Fibroblast of lung (primary cell): ENCODE results near the gene POLR1B. TPM values are rescaled to one million over a fixed set of nuclear protein-coding genes. Genes with fewer than 3 reads are reported as not detected.

ENCODE experiments used
- DNase-seq, 2 donors: peaks; one replicate each; pipeline versions ENCODE4 v3.0.0 to v3.0.0-alpha.2; 2010; ENCODE audit warnings: low read depth in 2 of 2
- H2AFZ ChIP-seq: 2 replicates; pipeline ENCODE4 v1.5.1; 2012; ENCODE audit warnings: low read length, control low read depth, inconsistent platforms
- H3K27ac ChIP-seq: 2 replicates; pipeline ENCODE4 v1.5.1; 2011; ENCODE audit warnings: low read length, control low read depth; ENCODE audit not compliant: insufficient read depth
- H3K27me3 ChIP-seq: 2 replicates; pipeline ENCODE4 v1.5.1; 2011; ENCODE audit warnings: mild to moderate bottlenecking, low read length; ENCODE audit not compliant: control insufficient read depth, insufficient read depth
- H3K36me3 ChIP-seq: 2 replicates; pipeline ENCODE4 v1.5.1; 2011; ENCODE audit warnings: low read length; ENCODE audit not compliant: control insufficient read depth, insufficient read depth
- H3K4me1 ChIP-seq: 2 replicates; pipeline ENCODE4 v1.5.1; 2011; ENCODE audit warnings: low read length; ENCODE audit not compliant: control insufficient read depth, insufficient read depth; ENCODE audit errors: extremely low read depth
- H3K4me2 ChIP-seq: 2 replicates; pipeline ENCODE4 v1.5.1; 2011; ENCODE audit warnings: low read length, control low read depth; ENCODE audit not compliant: insufficient read depth; ENCODE audit errors: extremely low read depth
- H3K4me3 ChIP-seq, 4 experiments: fragments of 200-600 bp in 1 of 4; sonication (generic) in 1 of 4; replicated peaks in 1 of 4; 2 replicates each; pipeline ENCODE4 v1.5.1; 2011 to 2016; ENCODE audit warnings: low read length in 4 of 4, low read depth in 3 of 4, mild to moderate bottlenecking in 3 of 4, control low read depth in 2 of 4, inconsistent platforms in 1 of 4, mixed read lengths in 1 of 4; ENCODE audit not compliant: insufficient read depth in 1 of 4; ENCODE audit errors: control extremely low read depth in 1 of 4
- H3K79me2 ChIP-seq: 2 replicates; pipeline ENCODE4 v1.5.1; 2012; ENCODE audit warnings: mild to moderate bottlenecking, low read length, inconsistent platforms; ENCODE audit not compliant: control insufficient read depth, insufficient read depth
- H3K9ac ChIP-seq: 2 replicates; pipeline ENCODE4 v1.5.1; 2011; ENCODE audit warnings: mild to moderate bottlenecking, low read length, control low read depth; ENCODE audit not compliant: insufficient read depth
- H3K9me3 ChIP-seq: 2 replicates; pipeline ENCODE4 v1.5.1; 2012; ENCODE audit warnings: low read depth, low read length; ENCODE audit not compliant: control insufficient read depth, insufficient read depth
- H4K20me1 ChIP-seq: 2 replicates; pipeline ENCODE4 v1.5.1; 2011; ENCODE audit warnings: low read length; ENCODE audit not compliant: control insufficient read depth, insufficient read depth; ENCODE audit errors: extremely low read depth
- CTCF ChIP-seq, 2 donors: IDR thresholded peaks in 1 of 2; conservative IDR thresholded peaks in 1 of 2; 1 replicate in 1 of 2; 2 replicates in 1 of 2; pipeline ENCODE4 v1.5.1; 2011 to 2012; ENCODE audit warnings: low read length in 2 of 2, control low read depth in 1 of 2, inconsistent platforms in 1 of 2, low read depth in 1 of 2, mild to moderate bottlenecking in 1 of 2
- EZH2 ChIP-seq: IDR thresholded peaks from 2 replicates; pipeline ENCODE4 v1.5.1; 2012; ENCODE audit warnings: low read length, control low read depth, mild to moderate bottlenecking; ENCODE audit errors: missing control alignments
- polyA plus RNA-seq, 2 donors: library from polyadenylated mRNA; depleted of rRNA in 1 of 2; stranded (reverse) in 1 of 2; unstranded in 1 of 2; fragments of >200 nt; gene quantifications; 2 replicates each; pipeline ENCODE4 v1.2.1, GENCODE V29; 2011 to 2012; ENCODE audit warnings: missing spikeins in 1 of 2
- total RNA-seq: library from RNA; depleted of rRNA; stranded (reverse); fragments of >200 nt; gene quantifications from 2 replicates; pipeline ENCODE4 v1.2.1, GENCODE V29; 2014

Gene POLR1B
- total and polyA plus RNA-seq, 2 donors (not counting 1 experiment from before 2014, with no cell fraction given): 12.2 to 15.5 TPM

- H3K4me3 ChIP-seq: no peak overlapping the region
- H4K20me1 ChIP-seq: no peaks in the 10 kb centered on the region
- H3K4me1 ChIP-seq: peaks cover 6% of the 10 kb centered on the region
- no peaks in the 10 kb centered on the region for H3K79me2 ChIP-seq
- no peak for DNase-seq
- H3K27ac ChIP-seq: no peak overlapping the region
- no peak overlapping the region for H3K9ac ChIP-seq
- no peaks in the 10 kb centered on the region for H3K27me3 ChIP-seq
- H2AFZ ChIP-seq: no peak overlapping the region
- no peaks in the 10 kb centered on the region for H3K36me3 ChIP-seq
- no peak overlapping the region for H3K4me2 ChIP-seq
- TF ChIP-seq EZH2: no peak
- TF ChIP-seq CTCF (conservative IDR thresholded peaks at IDR 0.05 in 1 of 2, IDR thresholded peaks at IDR 0.05 in 1 of 2; ENCODE audit: low read depth in 1 of 2, low read length in 2 of 2): no peak
- no peaks in the 10 kb centered on the region for H3K9me3 ChIP-seq
Observed at GRCh38 chr2:112603731-112604130, 61.5 kb downstream of the POLR1B start.

- DNase-seq: no peak
- Histone ChIP-seq H3K79me2 (no peaks in the 10 kb centered on the region), H3K4me1 (peaks cover 6% of the 10 kb centered on the region), H3K9ac (no peak overlapping the region), H3K4me2 (no peak overlapping the region), H3K27ac (no peak overlapping the region), H3K36me3 (no peaks in the 10 kb centered on the region), H4K20me1 (no peaks in the 10 kb centered on the region), H3K27me3 (no peaks in the 10 kb centered on the region), H3K9me3 (no peaks in the 10 kb centered on the region), H3K4me3 (no peak overlapping the region), H2AFZ (no peak overlapping the region)
- TF ChIP-seq EZH2 (no peak), CTCF (conservative IDR thresholded peaks at IDR 0.05 in 1 of 2, IDR thresholded peaks at IDR 0.05 in 1 of 2; ENCODE audit: low read depth in 1 of 2, low read length in 2 of 2) (no peak)
Observed at GRCh38 chr2:112604952-112605351, 62.7 kb downstream of the POLR1B start.

GRCh38 chr2:112605926-112606325 lies 63.7 kb downstream of the POLR1B start:
- Histone ChIP-seq H3K4me3 (no peak overlapping the region), H3K27ac (no peak overlapping the region), H4K20me1 (no peaks in the 10 kb centered on the region), H3K9me3 (no peaks in the 10 kb centered on the region), H3K36me3 (no peaks in the 10 kb centered on the region), H3K4me2 (no peak overlapping the region), H3K9ac (no peak overlapping the region), H3K27me3 (no peaks in the 10 kb centered on the region), H3K79me2 (no peaks in the 10 kb centered on the region), H3K4me1 (peaks cover 6% of the 10 kb centered on the region), H2AFZ (no peak overlapping the region)
- no peak for DNase-seq
- TF ChIP-seq CTCF (conservative IDR thresholded peaks at IDR 0.05 in 1 of 2, IDR thresholded peaks at IDR 0.05 in 1 of 2; ENCODE audit: low read depth in 1 of 2, low read length in 2 of 2) (no peak), EZH2 (no peak)
